HepG2 (cell line): ENCODE measurements around the gene UBL5. TPM values are rescaled to one million over a fixed set of nuclear protein-coding genes. Genes with fewer than 3 reads are reported as not detected.

ENCODE experiments used
- CEBPG ChIP-seq: IDR thresholded peaks from 2 replicates; pipeline ENCODE4 v1.6.1; 2016
- NBN ChIP-seq: fragments of 450-650 bp; conservative IDR thresholded peaks from 2 replicates; pipeline ENCODE4 v1.6.1; 2017
- PAF1 ChIP-seq: IDR thresholded peaks from 2 replicates; pipeline ENCODE4 v1.6.1; 2016; ENCODE audit warnings: missing genetic modification reagents, missing compliant biosample characterization
- TP53 ChIP-seq: sonication (generic); formaldehyde crosslinking; conservative IDR thresholded peaks from 2 replicates; pipeline ENCODE4 v1.4.0; 2020; ENCODE audit warnings: missing genetic modification reagents
- ZBTB21 ChIP-seq: sonication (generic); formaldehyde crosslinking; IDR thresholded peaks from 2 replicates; pipeline ENCODE4 v1.4.0; 2020; ENCODE audit warnings: missing genetic modification reagents
- ZBTB3 ChIP-seq: sonication (generic); formaldehyde crosslinking; IDR thresholded peaks from 2 replicates; pipeline ENCODE4 v1.4.0; 2020; ENCODE audit warnings: low read depth, mild to moderate bottlenecking, moderate library complexity, missing genetic modification reagents, borderline replicate concordance
- ZNF333 ChIP-seq: sonication (generic); formaldehyde crosslinking; IDR thresholded peaks from 2 replicates; pipeline ENCODE4 v1.4.0; 2020; ENCODE audit warnings: mild to moderate bottlenecking, missing genetic modification reagents, borderline replicate concordance
- ZNF337 ChIP-seq: sonication (generic); formaldehyde crosslinking; IDR thresholded peaks from 2 replicates; pipeline ENCODE4 v1.5.1; 2020; ENCODE audit warnings: missing genetic modification reagents, low read depth, mild to moderate bottlenecking, borderline replicate concordance
- ZNF564 ChIP-seq: sonication (generic); formaldehyde crosslinking; IDR thresholded peaks from 2 replicates; pipeline ENCODE4 v1.8.1; 2023; ENCODE audit warnings: mild to moderate bottlenecking, missing genetic modification reagents
- polyA plus RNA-seq, 8 experiments: library from polyadenylated mRNA; depleted of rRNA in 3 of 8; stranded (reverse) in 7 of 8; unstranded in 1 of 8; fragments of >200 nt; fragmentation: Illumina TruSeq in 4 of 8; extraction: Trizol in 4 of 8; gene quantifications; 2 replicates each; pipeline versions ENCODE4 v1.2.1 to v1.2.3, GENCODE V29; 2011 to 2016; ENCODE audit warnings: low read depth in 4 of 8, missing spikeins in 1 of 8, mixed read lengths in 1 of 8; ENCODE audit not compliant: insufficient read depth in 1 of 8
- total RNA-seq, 5 experiments: library from RNA; depleted of rRNA; stranded (reverse); fragments of >200 nt; fragmentation: Illumina TruSeq; extraction: Trizol; gene quantifications; 2 replicates each; pipeline ENCODE4 v1.2.3, GENCODE V29; 2016; ENCODE audit warnings: low read depth in 1 of 5
- TF ChIP-seq, protein P1 (sequence below): sonication (generic); formaldehyde crosslinking; IDR thresholded peaks from 2 replicates; pipeline ENCODE4 v1.5.0; 2020; ENCODE audit warnings: mild to moderate bottlenecking, missing genetic modification reagents, borderline replicate concordance
- TF ChIP-seq, protein P2 (sequence below): sonication (generic); formaldehyde crosslinking; conservative IDR thresholded peaks from 2 replicates; pipeline ENCODE4 v1.8.0; 2022; ENCODE audit warnings: mild to moderate bottlenecking, moderate library complexity, missing genetic modification reagents
- TF ChIP-seq, protein P3 (sequence below): IDR thresholded peaks from 2 replicates; pipeline ENCODE4 v1.6.1; 2016; ENCODE audit warnings: mild to moderate bottlenecking
- TF ChIP-seq, protein P4 (sequence below): sonication (generic); formaldehyde crosslinking; IDR thresholded peaks from 2 replicates; pipeline ENCODE4 v1.4.0; 2020; ENCODE audit warnings: missing genetic modification reagents

The UBL5 gene
- total and polyA plus RNA-seq, 2 of the 13 experiments (the other 11 are each of a cell fraction or from before 2014, with no cell fraction given), result 373 to 487 TPM

DNA sequence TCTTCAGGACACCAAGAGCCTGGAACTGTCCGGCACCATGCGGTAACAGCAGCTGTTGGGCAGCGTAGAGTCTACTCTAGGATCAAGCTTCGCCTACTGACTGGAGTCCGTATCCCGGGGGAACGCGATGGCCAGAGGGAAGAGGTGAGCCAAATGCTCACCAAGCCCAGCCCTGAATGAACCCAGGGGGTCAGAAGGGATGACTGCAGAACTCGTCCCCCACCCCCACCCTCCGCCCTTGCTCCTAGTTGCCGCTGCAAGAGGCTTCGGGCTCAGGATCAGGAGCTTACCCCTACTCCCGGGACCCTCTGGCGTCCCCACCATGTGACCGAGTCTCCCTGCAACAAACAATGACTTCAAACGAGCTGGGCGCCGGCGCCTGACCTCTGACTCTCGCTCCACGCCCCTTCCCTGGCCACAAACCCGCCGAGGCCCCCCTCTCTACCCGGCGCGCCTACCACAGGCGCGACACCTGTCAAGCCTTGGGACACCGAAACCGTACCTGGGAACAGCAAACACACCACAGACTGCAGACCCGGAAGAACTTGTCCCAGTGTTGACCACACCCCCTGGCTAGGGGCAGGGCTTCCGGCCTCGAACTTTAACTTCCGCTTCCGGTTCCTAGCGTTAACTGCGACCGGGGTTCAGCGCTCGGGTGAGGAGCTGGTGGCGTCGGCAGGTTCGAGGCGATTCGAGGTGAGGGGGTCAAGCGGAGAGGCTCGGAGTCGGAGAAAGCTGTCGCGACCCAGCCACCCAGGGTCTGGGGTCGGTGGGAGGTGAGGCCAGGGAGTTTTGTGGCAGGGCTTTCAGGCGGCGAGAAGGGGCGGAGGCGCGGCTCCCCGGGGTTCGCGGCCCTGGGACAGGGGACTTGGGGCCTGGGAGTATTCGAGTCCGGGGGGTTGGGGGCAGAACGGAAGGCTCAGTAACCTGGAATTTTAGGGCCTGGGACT is at the start of gene UBL5 (continued):
- TF ChIP-seq, protein P1, sequence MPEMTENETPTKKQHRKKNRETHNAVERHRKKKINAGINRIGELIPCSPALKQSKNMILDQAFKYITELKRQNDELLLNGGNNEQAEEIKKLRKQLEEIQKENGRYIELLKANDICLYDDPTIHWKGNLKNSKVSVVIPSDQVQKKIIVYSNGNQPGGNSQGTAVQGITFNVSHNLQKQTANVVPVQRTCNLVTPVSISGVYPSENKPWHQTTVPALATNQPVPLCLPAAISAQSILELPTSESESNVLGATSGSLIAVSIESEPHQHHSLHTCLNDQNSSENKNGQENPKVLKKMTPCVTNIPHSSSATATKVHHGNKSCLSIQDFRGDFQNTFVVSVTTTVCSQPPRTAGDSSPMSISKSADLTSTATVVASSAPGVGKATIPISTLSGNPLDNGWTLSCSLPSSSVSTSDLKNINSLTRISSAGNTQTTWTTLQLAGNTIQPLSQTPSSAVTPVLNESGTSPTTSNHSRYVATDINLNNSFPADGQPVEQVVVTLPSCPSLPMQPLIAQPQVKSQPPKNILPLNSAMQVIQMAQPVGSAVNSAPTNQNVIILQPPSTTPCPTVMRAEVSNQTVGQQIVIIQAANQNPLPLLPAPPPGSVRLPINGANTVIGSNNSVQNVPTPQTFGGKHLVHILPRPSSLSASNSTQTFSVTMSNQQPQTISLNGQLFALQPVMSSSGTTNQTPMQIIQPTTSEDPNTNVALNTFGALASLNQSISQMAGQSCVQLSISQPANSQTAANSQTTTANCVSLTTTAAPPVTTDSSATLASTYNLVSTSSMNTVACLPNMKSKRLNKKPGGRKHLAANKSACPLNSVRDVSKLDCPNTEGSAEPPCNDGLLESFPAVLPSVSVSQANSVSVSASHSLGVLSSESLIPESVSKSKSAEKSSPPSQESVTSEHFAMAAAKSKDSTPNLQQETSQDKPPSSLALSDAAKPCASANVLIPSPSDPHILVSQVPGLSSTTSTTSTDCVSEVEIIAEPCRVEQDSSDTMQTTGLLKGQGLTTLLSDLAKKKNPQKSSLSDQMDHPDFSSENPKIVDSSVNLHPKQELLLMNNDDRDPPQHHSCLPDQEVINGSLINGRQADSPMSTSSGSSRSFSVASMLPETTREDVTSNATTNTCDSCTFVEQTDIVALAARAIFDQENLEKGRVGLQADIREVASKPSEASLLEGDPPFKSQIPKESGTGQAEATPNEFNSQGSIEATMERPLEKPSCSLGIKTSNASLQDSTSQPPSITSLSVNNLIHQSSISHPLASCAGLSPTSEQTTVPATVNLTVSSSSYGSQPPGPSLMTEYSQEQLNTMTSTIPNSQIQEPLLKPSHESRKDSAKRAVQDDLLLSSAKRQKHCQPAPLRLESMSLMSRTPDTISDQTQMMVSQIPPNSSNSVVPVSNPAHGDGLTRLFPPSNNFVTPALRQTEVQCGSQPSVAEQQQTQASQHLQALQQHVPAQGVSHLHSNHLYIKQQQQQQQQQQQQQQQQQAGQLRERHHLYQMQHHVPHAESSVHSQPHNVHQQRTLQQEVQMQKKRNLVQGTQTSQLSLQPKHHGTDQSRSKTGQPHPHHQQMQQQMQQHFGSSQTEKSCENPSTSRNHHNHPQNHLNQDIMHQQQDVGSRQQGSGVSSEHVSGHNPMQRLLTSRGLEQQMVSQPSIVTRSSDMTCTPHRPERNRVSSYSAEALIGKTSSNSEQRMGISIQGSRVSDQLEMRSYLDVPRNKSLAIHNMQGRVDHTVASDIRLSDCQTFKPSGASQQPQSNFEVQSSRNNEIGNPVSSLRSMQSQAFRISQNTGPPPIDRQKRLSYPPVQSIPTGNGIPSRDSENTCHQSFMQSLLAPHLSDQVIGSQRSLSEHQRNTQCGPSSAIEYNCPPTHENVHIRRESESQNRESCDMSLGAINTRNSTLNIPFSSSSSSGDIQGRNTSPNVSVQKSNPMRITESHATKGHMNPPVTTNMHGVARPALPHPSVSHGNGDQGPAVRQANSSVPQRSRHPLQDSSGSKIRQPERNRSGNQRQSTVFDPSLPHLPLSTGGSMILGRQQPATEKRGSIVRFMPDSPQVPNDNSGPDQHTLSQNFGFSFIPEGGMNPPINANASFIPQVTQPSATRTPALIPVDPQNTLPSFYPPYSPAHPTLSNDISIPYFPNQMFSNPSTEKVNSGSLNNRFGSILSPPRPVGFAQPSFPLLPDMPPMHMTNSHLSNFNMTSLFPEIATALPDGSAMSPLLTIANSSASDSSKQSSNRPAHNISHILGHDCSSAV (CRISPR knock-in tag), result no peak
- peak; percentile 36; the same call in 1 of the 2 replicates for TF ChIP-seq ZBTB21 (CRISPR knock-in tag)
- no peak for TF ChIP-seq ZNF333 (CRISPR knock-in tag)
- TF ChIP-seq ZBTB3 (CRISPR knock-in tag), result no peak
- TF ChIP-seq ZNF337, result peak; percentile 21; the same call in 1 of the 2 replicates
- TF ChIP-seq, protein P2, sequence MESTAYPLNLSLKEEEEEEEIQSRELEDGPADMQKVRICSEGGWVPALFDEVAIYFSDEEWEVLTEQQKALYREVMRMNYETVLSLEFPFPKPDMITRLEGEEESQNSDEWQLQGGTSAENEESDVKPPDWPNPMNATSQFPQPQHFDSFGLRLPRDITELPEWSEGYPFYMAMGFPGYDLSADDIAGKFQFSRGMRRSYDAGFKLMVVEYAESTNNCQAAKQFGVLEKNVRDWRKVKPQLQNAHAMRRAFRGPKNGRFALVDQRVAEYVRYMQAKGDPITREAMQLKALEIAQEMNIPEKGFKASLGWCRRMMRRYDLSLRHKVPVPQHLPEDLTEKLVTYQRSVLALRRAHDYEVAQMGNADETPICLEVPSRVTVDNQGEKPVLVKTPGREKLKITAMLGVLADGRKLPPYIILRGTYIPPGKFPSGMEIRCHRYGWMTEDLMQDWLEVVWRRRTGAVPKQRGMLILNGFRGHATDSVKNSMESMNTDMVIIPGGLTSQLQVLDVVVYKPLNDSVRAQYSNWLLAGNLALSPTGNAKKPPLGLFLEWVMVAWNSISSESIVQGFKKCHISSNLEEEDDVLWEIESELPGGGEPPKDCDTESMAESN, result peak; percentile 81; the same call in 1 of the 2 replicates
- TF ChIP-seq, protein P3, sequence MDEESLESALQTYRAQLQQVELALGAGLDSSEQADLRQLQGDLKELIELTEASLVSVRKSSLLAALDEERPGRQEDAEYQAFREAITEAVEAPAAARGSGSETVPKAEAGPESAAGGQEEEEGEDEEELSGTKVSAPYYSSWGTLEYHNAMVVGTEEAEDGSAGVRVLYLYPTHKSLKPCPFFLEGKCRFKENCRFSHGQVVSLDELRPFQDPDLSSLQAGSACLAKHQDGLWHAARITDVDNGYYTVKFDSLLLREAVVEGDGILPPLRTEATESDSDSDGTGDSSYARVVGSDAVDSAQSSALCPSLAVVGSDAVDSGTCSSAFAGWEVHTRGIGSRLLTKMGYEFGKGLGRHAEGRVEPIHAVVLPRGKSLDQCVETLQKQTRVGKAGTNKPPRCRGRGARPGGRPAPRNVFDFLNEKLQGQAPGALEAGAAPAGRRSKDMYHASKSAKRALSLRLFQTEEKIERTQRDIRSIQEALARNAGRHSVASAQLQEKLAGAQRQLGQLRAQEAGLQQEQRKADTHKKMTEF (CRISPR knock-in tag), result peak; percentile 75
- TF ChIP-seq TP53 (CRISPR knock-in tag), result no peak
- TF ChIP-seq, protein P4, sequence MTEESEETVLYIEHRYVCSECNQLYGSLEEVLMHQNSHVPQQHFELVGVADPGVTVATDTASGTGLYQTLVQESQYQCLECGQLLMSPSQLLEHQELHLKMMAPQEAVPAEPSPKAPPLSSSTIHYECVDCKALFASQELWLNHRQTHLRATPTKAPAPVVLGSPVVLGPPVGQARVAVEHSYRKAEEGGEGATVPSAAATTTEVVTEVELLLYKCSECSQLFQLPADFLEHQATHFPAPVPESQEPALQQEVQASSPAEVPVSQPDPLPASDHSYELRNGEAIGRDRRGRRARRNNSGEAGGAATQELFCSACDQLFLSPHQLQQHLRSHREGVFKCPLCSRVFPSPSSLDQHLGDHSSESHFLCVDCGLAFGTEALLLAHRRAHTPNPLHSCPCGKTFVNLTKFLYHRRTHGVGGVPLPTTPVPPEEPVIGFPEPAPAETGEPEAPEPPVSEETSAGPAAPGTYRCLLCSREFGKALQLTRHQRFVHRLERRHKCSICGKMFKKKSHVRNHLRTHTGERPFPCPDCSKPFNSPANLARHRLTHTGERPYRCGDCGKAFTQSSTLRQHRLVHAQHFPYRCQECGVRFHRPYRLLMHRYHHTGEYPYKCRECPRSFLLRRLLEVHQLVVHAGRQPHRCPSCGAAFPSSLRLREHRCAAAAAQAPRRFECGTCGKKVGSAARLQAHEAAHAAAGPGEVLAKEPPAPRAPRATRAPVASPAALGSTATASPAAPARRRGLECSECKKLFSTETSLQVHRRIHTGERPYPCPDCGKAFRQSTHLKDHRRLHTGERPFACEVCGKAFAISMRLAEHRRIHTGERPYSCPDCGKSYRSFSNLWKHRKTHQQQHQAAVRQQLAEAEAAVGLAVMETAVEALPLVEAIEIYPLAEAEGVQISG (CRISPR knock-in tag), result peak; percentile 94
- 0 out of 2 replicates have a peak, but pooled peaks have one; percentile 47 for TF ChIP-seq ZNF564 (CRISPR knock-in tag)
- no peak for TF ChIP-seq PAF1 (CRISPR knock-in tag)
- TF ChIP-seq NBN, result no peak
- TF ChIP-seq CEBPG, result no peak
